NK-92 (cell line): ENCODE results near the gene TMEM40.
"Not testable (repeated sequence)": the region's sequence is repeated elsewhere in the genome, so short reads cannot be mapped to it uniquely, and the experiment has no call there.

ENCODE experiments used
- DNase-seq: peaks from one replicate; lab custom pipeline; 2025; ENCODE audit not compliant: unreplicated experiment; lab: John Stamatoyannopoulos, UW

The TMEM40 gene

DNA sequence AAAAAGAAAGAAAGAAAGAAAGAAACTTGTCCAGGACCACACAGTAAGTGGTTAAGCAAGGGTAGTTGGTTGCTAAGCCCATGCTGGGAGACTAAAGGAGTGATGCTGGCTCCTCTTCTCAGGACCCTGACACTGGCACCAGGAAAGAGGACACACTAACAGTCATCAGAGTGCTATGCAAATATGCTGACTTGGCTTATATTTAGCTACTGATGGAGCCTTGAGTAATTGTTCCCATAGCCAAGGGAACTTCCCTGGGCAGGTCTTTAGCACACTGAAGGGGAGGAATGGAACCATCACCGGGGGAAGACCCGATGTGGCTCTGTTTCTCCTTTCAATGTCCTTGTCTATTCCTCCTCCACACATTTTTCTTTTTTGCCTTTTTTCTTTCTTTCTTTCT, 6.2 kb downstream of the TMEM40 start:
- no peak for DNase-seq

DNA sequence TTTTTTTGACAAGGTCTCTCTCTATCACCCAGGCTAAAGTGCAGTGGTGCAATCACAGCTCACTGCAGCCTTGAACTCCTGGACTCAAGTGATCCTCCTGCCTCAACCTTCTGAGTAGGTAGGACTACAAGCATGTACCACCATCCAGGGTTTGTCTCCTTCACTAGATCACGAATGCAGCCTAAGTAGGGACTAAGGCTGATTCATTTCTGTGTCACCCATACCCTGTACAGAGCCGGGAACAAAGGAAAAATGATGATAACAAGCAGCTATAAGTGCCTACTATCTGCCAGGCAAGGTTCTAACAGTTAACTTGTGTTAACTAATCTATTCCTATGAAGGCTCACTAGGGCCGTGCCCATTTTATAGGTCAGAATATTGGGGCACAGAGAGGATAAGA, 7.0 kb downstream of the TMEM40 start:
- DNase-seq = no peak

DNA sequence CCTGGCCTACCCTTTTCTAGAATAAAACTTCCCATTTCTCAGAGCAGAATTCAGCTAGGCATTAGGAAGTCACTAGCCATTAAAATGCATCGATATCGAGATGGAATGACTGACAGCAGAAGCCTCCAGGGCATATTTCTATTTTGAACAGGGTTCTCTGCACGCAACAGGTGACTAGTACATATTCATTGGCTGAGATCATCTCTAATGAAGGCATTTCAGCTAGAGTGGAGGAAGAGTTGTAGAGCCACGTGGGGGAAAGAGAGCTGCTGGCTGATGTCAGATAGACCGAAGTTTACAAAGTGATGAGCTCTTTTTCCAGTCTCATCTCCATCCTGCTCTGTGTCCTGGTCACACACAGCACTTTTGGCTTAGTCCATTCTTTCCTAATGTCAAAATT, 7.5 kb downstream of the TMEM40 start:
- DNase-seq = no peak

DNA sequence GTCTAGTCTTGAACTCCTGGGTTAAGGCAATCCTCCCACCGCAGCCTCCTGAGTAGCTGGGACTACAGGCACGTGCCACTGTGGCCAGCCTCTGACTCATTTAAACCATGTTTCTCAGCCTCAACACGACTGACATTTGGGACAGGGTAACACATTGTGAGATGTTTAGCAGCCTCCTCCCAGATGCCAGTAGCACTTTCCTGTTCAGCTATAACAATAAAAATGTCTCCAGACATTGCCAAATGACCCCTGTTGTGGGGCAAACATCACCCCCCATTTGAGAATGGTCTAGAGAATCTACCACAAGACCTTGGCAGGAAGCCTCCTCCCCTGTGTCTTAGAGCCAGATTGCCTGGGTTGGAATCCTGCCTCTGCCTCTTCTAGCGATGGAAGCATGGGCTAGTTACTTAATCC, 8.4 kb downstream of the TMEM40 start:
- DNase-seq = no peak

DNA sequence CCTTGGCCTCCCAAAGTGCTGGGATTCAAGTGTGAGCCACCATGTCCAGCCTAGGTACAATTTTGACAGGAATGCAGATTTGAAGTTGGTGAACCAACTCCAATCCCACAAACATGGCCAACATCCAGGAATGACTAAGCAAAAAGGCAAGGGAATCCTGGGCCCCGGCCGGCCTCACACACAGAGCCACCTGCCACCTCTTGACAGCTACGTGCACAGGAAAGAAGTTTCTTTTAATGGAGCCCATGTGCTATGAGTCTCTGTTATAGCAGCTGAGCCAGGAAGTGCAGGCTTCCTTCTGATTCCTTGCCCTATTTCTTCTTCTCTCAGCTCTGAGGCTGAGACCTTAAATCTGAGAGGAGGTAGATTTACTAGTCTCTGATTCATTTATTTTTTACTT, 8.8 kb downstream of the TMEM40 start:
- no peak for DNase-seq

DNA sequence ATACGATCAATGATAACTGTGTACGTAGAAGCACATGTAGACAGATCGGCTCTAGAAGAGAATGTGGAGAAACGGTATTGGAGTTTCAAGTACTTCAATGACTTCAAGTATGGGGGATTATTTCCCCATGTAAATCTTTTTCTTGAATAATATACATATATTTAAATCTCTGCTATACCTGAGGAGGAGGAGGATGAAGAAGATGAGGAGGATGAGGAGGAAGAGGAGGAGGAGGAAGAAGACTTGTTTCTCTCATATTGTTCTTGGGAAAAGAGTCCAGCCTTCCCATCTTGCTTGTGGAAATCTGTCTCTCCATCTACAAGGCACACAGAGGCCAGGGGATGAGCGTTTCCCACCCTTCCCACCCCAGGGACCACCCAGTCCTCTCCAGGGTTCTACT, 10.6 kb downstream of the TMEM40 start:
- DNase-seq = no peak

DNA sequence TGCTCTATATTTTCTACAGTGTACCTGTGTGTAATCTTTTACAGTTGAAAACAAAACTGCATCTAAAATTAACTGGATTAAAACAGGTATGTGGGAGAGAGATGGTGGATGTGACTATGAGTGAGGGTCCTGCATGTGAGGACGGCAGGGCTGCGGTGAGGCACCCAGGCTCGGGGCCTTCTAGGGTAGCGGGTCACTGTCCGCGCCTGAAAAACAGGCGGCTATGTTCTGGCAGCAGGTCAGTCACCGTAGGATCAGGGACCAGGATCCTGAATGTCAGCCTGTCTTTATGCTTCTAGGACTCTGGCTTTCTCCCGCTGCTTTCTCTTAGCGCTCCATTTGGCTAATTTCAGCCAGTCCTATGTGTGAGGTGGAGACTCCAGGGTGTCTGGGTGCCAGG, 12.6 kb downstream of the TMEM40 start:
- no peak for DNase-seq

DNA sequence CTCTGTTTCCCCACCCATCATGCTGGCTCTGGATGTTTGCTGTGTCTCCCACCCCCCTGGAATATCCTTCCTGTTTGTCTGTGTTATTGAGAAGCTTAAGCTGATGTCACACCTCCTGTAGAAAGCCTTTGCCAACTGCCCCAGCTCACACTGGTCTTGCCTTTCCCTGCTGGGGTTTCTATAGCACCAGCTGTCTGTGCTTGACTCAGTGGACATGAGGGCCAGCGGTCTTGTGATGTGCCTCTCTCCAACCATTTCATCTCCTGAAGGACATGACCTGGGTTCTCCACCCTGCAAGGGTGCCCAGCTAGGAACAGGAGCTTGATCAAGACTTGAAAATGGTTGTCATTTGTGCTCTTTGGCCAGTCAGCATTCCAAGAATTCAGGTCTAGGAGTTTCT, 14.7 kb downstream of the TMEM40 start:
- DNase-seq = no peak

DNA sequence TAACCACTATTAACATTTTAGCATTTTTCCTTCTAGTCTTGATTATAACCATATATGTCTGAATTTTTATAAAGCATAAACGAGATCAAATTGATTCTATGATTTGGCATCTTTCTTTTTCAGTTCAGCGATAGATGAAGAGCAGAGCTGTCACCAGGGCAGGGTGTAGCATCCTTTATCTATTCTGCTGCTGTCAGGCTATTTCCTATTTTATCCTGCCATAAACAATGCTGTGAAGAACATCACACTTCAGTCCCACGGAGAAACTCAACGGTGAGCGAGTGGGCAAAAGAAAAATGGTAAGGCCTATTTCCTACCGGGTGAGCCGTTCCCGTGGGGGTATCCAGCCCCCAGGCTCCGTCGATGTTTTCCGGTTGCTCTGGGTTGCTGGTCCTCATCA, 15.5 kb downstream of the TMEM40 start:
- DNase-seq = no peak

DNA sequence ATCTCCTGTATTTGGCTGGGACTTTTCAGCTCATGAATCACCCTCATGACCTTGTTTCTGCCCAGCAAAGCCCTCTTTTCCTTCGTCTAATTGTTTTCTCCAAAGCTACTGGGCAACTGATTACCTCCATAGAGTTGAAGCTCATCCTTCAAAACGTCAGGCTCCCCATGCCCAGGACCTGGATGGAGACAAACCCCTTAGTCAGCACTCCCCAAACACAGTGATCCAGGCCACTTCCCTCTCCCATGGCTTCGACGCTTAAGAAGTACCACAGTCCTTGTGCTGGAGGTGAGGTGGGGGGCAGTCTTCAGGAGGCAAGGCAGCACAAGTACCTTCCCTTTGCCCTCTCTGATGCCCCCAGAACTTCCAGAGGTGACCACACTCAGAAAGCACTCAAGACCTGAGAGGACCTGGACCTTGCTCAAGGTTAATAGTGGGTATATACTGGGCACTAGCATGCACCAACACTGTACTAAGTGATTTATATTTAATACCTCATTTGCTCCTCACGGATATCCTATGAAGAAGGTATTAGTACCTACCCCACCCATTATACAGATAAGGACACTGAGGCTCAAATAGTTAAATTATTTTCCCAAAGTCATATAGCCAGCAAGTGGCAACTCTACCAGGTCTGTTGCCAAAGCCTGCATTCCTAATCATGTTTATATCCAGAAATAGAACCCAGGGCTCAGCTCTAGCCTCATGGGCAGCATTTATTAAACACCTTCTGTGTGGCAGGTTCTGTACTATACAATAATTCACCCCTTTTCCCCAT, 16.5 kb downstream of the TMEM40 start:
- DNase-seq = no peak

DNA sequence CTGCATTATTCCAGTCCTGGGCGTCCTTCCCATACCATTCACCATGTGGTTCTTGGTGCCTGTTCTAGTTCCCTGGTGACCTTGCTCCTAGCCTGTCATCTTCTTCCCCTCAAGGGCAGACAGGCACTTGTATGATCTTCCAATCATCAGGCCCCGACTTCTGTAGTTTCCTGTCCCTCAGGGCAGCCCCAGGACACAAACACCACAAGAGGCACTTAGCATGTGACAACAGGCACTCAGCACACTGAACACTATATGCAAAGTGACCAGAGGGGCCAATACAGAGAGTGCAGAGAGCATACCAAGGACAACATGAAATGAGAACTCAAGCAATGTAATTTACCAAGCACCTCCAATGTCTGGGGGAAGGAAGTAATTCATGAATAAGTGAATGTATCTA, 17.9 kb downstream of the TMEM40 start:
- no peak for DNase-seq

DNA sequence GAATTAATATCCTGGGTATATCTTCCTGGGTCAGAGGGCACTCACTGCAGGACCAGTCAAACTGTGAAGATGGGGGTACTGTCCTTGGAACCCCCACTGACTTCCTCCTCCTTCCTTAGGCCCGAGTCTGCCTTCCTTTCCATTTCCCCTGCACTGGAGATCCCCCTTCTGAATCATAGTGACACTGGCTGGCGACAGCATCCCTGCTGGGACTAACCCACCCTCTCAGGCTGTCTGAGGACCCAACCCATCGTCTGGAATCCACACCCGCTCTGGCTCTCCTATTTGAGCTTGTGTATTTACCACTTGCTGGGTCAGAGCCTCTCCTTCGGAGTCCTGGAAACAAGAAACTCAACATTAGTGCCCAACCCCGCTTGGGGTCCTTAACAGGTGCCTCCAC, 21.2 kb downstream of the TMEM40 start:
- no peak for DNase-seq

DNA sequence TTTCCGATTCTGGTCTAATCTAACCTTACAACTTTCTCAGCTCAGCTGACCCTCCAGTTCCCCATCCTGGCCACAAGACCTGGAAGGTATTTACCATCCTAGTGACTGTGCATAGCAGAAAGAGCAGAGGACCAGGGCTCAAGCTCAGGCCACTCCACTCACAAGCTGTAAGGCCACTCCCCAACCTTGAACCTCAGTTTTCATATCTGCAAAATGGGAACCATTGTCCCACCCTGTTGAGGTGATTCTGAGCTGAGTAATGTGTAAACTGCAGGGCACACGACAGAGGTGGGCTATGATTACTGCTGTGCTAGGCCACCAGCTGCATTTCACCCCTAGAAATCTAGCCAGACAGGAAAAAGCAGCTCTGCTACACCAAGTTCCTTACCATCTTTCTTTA, 21.7 kb downstream of the TMEM40 start:
- DNase-seq = no peak

DNA sequence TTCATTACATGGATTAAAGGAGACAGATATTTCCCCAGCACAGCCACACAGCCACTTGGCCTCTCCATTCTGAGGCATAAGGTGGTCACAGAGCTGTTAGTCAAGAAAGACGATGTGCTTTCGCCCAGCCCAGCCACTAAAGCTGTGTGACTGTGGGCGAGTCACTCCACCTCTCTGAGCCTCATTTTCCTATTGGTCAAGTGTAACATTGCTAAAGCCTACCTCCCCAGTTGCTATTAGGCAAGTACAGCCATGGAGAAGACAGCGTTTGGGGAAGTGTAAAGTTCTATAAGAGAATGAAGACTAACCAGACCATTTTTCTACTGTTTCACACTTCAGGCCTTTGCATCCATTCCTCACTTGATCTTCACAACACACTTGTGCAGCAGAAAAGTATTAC, 24.1 kb downstream of the TMEM40 start:
- DNase-seq = no peak

DNA sequence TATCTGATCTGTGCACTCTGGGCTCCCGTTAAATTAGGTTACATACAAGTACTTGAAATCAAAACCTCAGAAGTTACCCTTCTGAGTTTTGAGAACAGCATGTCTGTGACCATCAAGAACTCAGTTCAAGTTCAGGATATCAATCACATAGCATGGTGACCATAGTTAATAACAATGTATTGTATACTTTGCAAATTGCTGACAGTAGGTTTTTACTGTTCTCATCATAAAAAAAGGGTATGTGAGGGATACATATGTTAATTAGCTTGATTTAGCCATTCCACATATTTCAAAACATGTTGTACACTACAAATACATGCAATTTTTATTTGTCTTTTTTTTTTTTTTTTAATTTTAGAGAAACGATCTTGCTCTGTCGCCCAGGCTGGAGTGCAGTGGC, 25.5 kb downstream of the TMEM40 start:
- DNase-seq = no peak

DNA sequence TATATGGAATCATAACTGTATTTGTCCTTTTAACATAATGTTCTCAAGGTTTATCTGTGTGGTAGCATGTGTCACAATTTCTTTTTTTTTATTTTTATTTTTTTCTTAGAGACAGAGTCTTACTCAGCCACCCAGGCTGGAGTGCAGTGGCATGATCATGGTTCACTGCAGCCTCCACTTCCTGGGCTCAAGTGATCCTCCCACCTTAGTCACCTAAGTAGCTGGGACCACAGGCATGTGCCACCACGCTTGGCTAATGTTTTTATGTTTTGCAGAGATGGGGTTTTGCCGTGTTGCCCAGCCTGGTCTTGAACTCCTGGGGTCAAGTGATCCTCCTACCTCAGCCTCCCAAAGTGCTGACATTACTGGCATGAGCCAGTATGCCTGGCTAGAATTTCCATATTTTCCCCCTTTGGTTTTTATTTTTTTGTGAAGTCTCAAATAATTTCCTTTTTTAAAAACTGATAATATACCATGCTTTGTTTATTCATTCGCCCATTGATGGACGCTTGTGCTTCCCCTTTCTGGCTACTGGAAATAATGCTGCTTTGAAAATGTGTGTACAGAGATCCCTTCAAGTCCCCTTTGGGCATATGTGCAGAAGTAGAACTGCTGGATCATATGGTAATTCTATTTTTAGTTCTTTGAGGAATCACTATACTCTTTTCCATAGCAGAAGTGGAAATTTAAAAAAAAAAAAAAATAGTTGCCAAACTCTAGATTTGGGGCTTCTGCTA, 28.4 kb downstream of the TMEM40 start:
- DNase-seq = no peak

DNA sequence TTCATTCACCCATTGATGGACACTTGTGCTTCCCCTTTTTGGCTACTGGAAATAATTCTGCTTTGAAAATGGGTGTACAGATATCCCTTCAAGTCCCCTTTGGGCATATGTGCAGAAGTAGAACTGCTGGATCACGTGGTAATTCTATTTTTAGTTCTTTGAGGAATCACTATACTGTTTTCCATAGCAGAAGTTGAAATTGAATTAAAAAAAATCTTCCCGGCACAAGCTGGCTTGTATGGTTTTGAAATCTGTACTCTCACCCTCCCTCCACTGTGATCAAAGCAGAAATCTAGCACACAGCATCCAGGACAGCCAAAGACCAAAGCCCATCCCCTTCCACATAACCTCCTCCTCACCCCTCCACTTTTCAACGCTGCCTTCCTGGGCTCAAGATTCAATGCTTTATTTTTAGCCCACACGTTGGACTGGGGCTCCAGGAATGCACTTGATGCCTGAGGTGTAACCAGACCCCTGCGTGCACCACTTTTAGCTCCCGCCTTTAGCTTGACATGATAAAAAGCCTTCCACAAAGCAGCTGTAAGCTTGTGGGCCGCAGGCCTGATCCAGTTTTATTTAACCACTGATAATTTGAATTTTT, 29.9 kb downstream of the TMEM40 start:
- DNase-seq = no peak

DNA sequence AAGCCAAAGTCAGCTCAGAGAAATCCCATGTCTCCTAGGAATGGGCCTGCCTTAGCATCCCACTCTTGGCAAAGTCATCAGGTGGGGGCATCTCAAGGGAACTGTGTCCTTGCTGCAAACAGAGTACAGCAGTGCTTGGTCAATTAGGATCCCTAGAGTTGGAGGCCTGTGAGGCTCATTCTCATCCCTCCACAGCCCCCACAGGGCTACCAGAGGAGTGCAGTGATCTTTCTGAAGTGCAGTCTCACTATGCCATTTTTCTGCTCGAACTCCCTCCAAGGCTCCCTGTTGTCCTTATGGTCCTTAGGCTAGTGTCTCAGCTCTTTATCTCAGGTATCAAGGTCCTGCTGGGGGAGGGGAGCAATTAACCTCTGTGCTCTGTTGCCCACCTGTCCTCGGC, 31.1 kb downstream of the TMEM40 start:
- no peak for DNase-seq

DNA sequence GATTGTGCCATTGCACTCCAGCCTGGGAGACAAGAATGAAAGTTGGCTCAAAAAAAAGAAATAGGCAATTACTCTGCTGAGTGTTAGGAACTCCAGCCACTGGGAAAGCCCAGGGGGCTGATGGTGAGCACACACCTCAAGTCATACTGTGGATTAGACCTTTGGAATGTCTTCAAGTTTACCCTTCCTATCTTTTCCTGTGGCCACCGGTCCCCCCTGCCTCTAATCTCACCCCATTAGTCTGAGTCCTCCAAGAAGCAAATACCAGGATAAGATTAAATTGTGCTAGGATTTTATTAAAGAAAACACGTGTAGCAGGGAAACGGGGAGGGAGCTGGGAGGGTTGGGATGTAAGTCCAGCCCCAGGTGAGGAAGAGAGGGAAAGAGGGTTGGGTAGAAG, 31.6 kb downstream of the TMEM40 start:
- no peak for DNase-seq

DNA sequence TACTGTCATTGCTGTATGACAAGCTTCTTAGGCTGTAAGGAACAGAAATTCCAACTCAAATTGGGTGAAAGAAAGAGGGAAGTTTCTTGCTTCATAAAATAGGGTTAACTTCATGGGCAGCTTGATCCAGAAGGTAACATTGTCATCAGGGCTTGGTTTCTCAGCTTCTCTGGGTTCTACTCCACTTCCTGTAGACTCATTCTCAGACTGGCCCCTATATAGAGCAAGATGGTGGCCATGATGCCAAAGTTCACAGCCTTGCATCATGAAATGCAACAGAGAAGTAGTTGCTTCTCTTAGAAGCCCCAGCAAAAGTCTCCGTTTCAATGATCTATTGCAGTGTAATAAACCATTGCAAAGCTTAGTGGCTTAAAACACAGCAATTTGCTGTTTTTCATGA, 33.6 kb downstream of the TMEM40 start:
- DNase-seq = no peak

DNA sequence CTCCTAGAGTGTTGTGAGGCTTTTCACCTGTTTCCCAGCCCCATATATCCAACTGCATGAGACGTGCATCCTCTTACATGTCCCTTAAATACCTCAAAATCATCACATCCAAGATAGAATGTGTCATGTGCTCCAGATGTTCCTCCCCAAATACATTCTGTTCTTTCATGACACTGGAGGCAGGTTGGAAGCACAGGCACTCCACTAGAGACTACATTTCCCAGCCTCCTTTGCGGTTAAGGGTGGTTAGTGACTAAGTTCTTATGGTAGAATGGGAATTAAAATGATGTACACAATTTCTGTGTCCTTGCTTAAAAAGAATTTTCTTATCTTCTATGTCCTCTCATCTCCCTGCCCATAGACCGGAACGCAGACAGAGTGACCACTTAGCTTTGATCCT, 34.3 kb downstream of the TMEM40 start:
- DNase-seq = no peak

DNA sequence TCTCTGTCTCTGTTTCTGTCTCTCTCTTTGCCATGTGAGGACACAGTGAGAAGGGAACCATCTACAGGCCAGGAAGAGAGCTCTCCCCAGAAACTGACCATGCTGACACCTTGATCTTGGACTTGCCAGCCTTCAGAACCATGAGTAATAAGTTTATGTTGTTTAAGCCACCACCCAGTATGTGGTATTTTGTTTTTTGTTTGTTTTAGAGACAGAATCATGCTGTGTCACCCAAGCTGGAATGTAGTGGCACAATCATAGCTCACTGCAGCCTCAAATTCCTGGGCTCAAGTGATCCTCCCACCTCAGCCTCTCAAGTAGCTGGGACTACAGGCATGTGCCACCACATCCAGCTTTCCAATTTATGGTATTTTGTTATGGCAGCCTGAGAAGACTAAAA, 35.7 kb downstream of the TMEM40 start:
- DNase-seq = not testable (repeated sequence)
